SW 1271 (cell line): Measurements from ENCODE around the gene MMP2.

ENCODE experiments used
- DNase-seq, 2 experiments: peaks; one replicate each; lab custom pipeline; 2025; lab: John Stamatoyannopoulos, UW

Gene MMP2

DNA sequence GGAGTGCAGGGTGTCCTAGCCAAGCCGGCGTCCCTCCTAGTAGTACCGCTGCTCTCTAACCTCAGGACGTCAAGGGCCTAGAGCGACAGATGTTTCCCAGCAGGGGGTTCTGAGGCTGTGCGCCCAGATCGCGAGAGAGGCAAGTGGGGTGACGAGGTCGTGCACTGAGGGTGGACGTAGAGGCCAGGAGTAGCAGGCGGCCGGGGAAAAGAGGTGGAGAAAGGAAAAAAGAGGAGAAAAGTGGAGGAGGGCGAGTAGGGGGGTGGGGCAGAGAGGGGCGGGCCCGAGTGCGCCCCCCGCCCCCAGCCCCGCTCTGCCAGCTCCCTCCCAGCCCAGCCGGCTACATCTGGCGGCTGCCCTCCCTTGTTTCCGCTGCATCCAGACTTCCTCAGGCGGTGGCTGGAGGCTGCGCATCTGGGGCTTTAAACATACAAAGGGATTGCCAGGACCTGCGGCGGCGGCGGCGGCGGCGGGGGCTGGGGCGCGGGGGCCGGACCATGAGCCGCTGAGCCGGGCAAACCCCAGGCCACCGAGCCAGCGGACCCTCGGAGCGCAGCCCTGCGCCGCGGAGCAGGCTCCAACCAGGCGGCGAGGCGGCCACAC, at the start of gene MMP2:
TSS of gene MMP2 (plus strand) at position 372 of the 603 bp plus-strand sequence. CDS start 282 bp downstream, outside the sequence.
- no peak for DNase-seq

DNA sequence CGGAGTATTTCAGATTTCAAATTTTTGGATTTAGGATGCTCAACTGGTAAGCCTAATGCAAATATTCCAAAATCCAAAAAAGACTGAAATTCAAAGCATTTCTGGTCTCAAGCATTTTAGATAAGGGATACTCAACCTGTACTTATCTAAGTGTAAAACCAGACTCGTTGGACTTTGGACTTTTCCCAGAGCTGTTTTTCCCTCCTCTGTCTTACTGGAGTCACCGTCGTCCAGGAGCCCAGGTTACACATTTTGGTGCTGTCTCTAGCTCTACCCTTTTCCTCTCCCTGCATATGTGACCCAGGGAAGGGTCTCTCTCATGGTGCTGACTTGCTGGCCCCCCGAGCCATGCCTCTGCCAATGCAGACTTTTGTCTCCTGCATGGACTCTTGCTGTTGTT, 46.0 kb upstream of the MMP2 start:
- DNase-seq: no peak

DNA sequence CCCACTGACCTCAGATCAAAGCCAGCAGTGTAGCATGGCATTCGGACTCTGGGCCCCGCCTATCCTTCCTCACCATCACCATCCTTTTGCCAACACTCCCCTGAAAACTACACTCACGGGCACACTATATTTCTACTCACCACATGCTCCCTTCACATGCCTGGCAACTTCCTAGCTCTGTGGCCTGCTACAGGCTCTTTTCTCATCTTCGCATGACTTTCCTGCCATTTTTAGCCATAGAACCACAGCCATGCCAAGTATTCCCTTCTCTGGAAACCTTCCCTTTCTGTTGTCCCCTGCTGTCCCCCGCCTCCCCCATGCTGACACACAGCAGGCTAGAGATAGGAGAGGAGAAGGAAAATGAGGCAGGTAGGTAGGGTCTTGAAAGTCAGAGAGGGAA, 45.5 kb upstream of the MMP2 start:
- no peak for DNase-seq

DNA sequence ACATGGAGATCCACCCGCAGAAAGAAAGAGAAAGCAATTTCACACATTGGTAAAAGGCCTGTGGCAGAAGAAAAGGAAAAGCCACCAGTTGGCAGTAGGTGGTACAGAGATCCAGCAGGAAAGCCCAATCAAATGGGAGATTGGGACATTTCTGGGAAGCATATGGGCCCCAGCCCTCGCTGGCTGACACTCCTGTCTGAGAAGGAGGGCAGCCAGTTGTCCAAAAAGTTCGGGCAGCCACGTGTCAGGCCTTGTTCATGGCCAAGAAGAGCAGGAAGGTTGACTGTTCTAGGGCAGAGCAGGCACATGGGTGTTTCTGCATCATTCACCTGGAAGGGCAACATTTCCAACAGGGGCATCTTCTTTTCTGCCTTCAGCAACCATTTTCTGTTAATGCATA, 45.0 kb upstream of the MMP2 start:
- no peak for DNase-seq

DNA sequence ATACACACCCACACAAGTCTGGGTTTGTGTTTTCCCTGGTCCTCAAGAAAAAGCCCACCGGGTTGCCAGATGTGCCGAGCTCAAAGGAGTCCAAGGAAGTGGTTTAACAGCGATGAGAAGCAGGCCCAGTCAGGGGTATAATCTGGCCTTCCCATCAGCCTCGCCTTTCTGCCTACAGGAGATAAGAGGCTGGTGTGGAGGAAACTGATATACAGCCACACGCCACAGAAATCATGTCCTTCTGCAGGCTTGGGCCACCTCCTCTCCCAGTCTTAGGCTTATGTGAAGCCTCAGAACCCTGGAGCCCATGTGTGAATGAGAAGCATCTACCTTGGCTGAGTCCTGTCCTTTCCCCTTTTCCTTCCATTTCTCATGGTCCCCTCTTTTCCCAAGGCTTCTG, 43.6 kb upstream of the MMP2 start:
- no peak for DNase-seq

DNA sequence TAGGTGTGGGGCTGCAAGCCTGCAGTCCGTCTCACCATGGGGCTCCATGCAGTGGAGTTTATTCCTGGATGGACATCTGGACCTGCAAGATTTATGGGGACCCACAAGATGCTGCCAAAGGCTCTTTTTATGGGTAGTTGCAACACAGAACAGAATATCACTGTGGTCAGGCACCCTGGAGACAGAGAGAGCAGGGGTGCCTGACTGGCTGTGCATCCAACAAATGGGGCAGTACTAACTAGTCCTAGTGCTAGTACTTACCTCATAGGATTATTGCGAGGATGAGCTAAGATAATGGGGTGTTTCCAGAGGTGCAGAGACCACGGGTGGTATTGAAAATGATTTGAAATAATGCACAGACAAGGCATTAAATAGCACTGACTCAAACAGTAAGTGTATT, 42.4 kb upstream of the MMP2 start:
- DNase-seq: no peak

DNA sequence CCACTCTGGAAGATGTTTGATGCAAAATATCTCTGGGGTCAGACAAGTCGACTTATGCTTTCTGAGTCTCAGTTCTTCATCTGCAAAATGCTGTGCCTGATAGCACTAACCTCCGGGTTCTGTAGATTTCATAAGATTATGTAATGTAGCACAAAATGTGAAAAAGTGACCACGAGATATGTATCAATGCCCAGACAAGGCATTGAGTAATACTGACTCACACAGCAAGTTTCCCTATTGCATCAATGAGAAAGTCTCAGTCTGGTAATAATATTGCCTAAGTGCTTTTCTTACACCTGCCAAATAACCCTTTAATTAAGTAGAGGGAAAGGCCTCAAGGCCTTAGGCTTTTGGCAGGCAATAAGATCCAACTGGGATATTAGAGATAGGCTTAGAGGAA, 41.4 kb upstream of the MMP2 start:
- no peak for DNase-seq

DNA sequence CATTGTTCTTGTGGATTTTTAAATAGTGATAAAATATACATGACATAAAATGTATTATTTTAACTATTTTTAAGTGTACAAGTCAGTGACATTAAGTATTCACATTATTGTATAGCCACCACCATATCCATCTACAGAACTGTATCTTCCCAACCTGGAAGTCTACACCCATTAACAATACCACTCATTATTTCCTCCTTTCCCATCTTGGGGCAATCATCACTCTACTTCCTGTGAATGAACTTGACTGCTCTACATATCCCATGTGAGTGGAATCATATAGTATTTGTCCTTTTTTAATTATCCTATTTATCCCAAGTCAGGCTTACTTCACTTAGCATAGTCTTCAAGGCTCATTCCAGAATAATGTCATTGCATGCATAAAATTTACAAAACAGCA, 40.7 kb upstream of the MMP2 start:
- DNase-seq: no peak

DNA sequence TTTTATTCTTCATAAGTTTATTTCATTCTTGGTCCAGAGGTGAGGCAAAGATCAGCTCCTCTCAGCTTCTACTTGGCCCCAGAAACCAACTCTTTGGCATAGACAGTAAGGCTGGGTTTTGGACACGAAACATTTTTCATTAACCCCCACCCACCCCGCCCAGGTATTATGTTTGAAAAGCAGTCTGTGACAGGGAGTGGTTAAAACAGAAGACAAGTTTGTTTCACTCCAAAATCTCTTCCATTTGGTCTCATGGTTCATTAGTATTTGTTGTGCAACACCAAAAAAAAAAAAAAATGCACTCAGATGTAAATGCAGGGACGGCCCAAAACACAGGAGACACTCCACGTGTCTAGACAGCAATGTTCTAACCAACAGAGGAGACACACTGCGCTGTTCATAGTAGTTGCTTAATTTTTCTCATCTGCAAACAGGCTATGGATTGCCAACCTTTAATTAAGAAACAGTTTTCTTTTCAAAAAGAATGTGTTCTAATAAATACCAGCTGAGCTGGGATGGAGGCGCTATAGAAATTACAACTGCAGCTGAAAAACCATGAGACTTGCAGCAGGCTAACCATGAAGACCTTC, 39.8 kb upstream of the MMP2 start:
- DNase-seq: no peak

DNA sequence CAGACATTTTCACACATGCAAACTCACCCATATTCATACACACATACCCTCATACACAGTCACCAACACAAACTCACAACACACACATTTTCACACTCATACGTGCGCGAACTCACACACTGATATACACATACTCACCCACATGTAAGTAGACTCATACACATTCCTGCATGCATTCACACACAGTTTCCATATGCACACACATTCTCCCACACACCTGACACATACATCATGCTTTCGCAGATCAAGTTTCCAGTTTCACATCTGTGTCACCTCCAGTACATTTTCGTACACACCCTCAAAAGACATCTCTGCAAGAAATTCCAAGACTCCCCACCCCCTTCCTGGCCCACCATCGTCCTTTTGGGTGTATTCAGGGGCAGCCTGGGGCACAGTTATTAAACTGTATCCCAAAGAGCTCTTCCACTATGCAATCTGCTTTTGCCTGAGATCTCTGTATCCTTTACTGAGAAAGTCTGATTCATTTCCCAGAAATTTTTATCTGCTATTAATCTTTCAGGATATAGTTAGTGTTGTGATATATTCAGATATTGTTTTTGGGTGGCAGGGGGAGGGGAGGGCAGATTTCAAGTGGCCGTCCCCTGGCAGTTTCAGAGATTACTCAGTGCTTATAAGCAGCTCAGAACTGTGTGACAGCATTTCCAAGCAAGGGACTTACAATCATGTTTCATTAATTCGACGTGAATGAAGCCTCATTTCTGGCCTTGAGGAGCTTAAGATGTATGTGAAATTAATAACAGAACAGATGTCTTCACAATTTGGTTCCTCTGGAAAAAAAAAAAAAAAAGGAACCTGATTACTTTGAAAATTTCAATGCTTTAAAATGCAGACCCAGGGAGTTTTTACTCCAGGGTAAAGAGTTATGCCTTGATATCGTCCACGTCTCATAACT, 35.3 kb upstream of the MMP2 start:
- DNase-seq: no peak

DNA sequence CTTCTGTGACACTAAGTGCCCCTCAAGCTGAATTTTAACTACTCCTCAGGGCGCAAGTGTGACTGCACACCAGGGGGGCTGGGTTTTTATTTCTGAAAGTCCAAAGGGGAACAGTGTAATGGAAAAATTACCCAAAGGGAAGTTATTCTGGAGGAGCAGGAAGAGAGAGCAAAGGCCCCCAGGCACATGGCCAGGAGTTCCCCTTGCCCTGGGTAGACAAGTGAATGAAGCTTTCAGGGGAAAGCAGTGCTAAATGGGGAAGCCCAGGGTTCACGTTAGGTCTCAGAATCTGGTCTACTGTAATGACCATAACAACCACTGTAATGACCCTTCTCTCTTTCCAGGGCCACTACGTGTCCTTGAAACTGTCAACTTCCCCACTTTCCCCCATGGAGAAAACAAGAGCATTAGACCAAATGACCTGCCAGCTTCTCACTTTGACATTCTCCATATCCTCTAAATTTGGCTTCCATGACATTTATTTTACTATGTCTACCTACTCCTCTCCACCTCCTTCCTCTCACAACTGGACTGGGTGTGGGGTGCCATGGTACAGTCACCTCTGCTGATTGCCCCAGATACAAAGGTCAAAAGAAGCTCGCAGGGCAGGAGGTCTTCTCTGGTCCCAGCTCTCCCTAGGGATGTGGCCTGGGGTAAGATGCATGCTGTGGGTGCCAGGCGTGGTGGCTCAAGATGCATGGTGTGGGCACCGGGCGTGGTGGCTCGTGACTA, 34.1 kb upstream of the MMP2 start:
- no peak for DNase-seq

DNA sequence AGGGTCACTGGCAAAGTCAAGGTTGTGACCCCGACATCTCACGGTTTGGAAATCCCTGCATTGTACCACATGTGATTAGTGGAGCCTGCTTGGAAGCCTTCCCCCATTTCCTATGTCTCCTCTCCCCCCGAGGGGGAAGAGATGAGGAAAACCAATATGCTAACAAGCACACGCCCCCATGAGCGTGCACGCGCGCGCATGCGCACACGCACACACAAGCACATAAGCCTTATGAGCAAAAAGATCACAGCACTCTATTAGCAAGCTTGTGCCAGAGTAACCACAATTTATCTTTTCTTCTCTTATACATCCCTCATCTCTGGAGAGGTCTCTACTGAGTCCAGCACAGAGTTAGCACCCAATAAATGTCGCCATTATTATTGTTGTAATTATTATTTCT, 31.8 kb upstream of the MMP2 start:
- DNase-seq: no peak

DNA sequence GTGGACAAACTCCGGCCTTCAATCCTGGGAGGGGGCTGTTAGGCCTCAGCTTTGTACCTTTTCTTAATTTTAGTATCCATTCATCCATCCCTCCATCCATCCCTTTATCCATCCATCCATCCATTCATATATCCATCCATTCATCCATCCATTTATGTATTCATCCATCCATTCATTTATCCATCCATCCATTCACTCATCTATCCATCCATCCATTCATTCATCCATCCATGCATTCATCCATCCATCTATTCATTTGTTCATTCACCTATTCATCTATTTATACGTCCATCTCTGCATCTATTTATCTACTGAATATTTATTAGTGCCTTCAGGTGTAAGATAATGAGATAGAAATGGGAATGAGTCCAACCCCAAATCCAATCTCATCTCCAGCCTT, 26.0 kb upstream of the MMP2 start:
- DNase-seq: no peak

DNA sequence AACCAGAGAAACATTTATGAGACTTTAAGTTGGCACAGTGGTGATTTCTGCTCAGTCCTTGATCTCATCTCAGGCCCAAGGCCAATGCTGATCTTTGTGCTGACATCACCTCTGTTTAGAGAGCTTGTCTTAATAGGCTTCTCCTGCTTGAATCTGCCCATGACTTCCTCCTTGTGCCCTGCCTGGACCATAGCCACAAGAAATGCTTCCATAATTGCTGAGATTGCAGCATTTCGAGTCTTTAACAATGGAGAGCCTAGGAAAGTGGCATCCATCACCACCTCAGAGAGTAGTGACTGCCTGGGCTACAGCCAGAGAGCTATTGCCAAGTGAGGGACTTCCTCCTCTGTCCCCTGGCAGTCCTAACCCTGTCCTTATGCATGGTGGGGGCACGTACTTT, 25.1 kb upstream of the MMP2 start:
- no peak for DNase-seq

DNA sequence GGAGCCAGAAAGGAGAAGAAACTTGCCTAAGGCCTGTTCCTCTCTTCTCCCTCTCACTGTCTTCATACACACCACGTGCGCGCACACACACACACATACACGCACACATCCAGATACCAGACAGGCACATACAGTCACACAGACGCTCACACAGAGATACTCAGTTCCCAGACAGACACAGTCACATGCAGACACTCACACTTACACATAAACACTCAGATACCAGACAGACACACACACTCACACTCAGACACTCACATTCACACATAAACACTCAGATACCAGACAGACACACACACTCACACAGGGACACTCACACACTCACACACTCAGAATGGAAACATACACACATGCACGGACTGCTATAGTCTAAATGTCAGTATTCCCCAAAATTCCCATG, 24.1 kb upstream of the MMP2 start:
- DNase-seq: no peak

DNA sequence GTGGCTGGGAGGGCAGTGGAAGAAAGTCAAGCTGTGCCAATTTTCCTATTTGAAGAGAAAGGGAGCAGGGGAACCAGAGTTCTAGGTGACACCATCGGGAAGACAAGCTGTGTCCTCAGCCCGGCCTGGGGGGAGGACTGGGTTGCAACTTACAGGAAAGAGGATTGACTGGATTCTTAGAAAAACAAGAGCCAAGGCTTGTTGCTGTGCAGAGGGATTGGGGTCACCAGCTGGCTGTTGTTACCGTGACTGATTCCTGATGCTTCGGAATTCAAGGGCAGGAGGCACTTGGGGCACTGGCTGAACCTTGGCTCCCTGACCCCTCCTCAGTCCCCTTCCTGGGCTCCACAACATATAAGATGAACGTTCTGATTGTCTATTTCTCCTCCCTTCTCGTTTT, 16.8 kb upstream of the MMP2 start:
- DNase-seq: no peak

DNA sequence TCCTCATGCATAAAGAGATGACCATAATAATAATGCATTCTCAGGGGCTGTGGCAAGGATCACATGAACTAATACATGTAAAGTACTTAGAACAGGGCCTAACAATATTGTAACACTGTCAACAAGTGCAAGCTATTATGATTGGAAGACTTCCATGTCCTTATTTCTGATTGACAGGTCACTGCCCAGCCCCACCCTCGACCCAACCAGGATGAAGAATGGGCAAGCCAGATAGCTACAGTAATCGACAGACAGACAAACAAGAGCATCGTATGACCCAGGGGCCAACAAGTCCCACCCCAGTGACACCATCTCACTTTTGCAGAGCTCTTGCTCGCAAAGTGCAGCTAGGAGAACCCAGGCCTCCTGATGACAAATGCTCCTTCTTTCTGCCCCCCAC, 14.6 kb upstream of the MMP2 start:
- no peak for DNase-seq

DNA sequence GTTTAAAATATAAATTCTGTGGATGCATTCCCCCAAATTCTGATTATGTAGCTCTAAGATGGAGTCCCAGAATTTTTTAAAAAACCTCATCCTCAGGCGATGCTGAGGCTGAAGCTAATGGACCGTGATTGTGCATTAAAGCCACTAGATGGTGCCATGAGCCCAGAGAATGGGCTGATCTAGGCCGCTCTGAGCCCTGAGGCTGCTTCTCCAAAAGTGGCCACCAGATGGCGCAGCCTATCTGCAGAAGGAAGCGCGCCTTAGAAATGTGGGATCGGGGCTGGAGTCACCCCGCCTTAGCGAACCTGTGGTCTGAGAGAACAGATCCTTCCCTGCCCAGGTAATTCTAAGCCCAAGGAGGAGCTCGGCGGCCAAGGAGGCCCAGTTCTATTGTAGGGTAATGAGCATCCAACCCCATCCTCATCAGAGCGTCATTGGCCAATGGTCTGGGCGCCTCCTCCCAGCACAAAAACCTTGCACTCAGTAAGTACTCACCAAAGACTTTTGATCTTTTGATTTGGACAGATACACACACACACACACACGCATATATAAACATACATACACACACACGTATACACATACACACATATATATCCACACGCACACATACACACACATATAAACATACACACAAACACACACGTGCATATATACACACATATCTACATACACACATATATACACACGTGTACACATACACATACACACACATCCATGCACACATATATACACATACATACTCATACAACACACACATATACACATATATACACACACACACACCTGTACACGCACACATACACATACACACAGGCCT, 13.7 kb upstream of the MMP2 start:
- peak; percentile 35 to 53 for DNase-seq

DNA sequence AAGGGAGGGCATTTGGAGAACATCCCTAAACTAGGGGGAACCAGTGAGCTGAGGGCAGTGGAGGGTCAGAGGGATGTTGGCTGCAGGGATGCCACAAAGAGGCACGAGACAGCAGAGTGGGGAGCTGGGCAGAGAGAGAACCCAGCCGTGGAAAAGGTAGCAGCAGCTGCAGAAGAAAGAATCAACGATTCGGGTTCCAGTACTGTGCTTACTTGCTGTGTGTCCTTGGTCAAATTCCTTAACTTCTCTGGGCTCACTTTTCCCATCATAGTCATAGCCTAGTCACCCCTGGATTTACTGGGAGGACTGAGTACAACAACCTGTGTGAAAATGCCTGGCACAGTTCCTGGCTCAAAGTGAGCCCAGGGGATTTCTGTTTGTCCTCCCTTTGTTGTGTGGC, 12.8 kb upstream of the MMP2 start:
- no peak for DNase-seq

DNA sequence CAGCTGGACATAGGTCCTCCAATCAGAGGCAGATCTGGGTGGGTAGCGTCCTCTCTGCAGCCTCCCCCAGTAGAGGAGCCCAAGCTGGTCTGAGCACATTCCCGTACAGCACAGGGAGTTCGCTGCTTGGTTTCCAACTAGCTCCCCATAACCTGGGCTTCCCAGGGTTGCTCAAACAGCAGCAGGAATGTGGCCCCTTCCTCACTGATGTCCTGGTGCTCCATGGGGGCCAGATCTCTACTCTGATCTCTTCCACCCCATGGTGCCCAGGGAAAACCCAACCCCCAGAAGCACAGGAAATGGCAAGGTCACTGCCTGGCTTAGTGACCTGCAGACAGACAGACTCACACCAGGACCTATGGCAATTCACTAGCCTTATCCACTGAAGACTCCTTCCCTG, 11.1 kb upstream of the MMP2 start:
- DNase-seq: no peak

DNA sequence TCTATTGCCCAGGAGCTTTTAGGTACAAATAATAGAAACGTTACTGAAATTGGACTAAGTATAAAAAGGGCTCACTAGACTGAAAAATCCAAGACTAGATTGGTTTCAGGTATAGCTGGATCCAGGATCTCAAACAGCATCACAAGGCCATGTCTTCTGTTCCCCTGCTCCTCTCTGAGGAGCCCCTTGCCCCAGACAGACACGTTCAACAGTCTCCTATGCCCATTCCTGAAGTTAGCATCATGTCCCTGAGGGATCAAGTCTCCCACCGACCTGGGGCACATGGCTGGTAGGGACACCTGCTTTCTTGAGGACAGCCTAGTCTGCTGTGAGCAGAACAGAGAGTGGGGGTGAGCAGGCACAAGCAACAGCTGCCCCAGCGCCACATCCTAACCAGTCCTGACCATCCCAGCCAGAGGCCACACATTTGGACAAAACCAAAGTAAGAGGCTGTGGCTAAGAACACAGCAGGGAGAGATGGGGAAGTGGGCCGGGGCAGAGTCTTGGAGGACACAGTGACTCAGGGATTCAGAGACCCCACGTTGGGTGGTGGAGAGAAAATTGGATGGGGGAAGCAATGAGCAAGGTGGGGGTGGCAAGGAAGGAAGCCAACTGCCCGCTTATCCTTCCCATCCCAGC, 10.5 kb upstream of the MMP2 start:
- DNase-seq: no peak
